Breast epithelium (tissue), 4 donors: ENCODE data around the gene HEPACAM2. TPM values are rescaled to one million over a fixed set of nuclear protein-coding genes. Genes with fewer than 3 reads are reported as not detected.

Experiments used
- DNase-seq, 2 donors: peaks; one replicate each; pipeline ENCODE4 v3.0.0-alpha.2; 2019; ENCODE audit warnings: low spot score in 2 of 2
- H3K27ac ChIP-seq, 2 donors: fragments of 200-600 bp; sonication (generic) in 1 of 2; one replicate each; pipeline ENCODE4 v1.5.1; 2016 to 2019; ENCODE audit warnings: mild to moderate bottlenecking in 1 of 2
- H3K27me3 ChIP-seq, 2 donors: fragments of 200-600 bp; sonication (generic) in 1 of 2; one replicate each; pipeline versions ENCODE4 v1.5.1 to v1.6.0; 2017 to 2019; ENCODE audit warnings: control low read depth in 1 of 2, mild to moderate bottlenecking in 1 of 2
- H3K36me3 ChIP-seq: fragments of 200-600 bp; one replicate; pipeline ENCODE4 v1.5.1; 2019
- H3K4me1 ChIP-seq, 2 donors: fragments of 200-600 bp; sonication (generic); one replicate each; pipeline ENCODE4 v1.5.1; 2016 to 2019; ENCODE audit warnings: control low read depth in 1 of 2
- H3K4me3 ChIP-seq, 3 donors: fragments of 200-600 bp; sonication (generic); 1 replicate in 2 of 3; 2 replicates in 1 of 3; pipeline ENCODE4 v1.5.1; 2016 to 2019; ENCODE audit warnings: mild to moderate bottlenecking in 3 of 3, moderate library complexity in 2 of 3
- H3K9me3 ChIP-seq, 2 donors: fragments of 200-600 bp; sonication (generic) in 1 of 2; one replicate each; pipeline ENCODE4 v1.5.1; 2016 to 2019; ENCODE audit warnings: control low read depth in 1 of 2
- CTCF ChIP-seq, 3 donors: fragments of 450-650 bp; IDR thresholded peaks; one replicate each; pipeline ENCODE4 v1.5.1; 2016 to 2017; ENCODE audit warnings: antibody characterized with exemption in 3 of 3, mild to moderate bottlenecking in 3 of 3, moderate library complexity in 3 of 3
- POLR2A ChIP-seq: fragments of 450-650 bp; IDR thresholded peaks from one replicate; pipeline ENCODE4 v1.6.1; 2016; ENCODE audit warnings: antibody characterized with exemption, mild to moderate bottlenecking, moderate library complexity
- POLR2AphosphoS5 ChIP-seq, 3 donors: sonication (generic); formaldehyde crosslinking; IDR thresholded peaks; one replicate each; pipeline ENCODE4 v1.6.1; 2017; ENCODE audit warnings: antibody characterized with exemption in 3 of 3
- intact Hi-C: fragments of 100-400 bp; cut with DNase I; formaldehyde crosslinking; loops from one replicate; pipeline ENCODE4 v1.15.1; 2023; ENCODE audit warnings: low total_unique reads
- total RNA-seq, 3 donors: library from RNA; depleted of rRNA; stranded (reverse); fragments of >200 nt; gene quantifications; one replicate each; pipeline ENCODE4 v1.1.0, GENCODE V29; 2016

Gene HEPACAM2
- total RNA-seq, 3 donors from 2014 or later, result 0.33 to 4.4 TPM; not detected in 1

- H3K9me3 ChIP-seq, result peaks cover 0 to 12% of the 10 kb centered on the region in 2 donors
- H3K4me1 ChIP-seq, result no peaks in the 10 kb centered on the region
- H3K27me3 ChIP-seq, result no peaks in the 10 kb centered on the region
- H3K27ac ChIP-seq, result no peak overlapping the region
- intact Hi-C loops, result no loop called here
- no peak for DNase-seq
- H3K36me3 ChIP-seq, result no peaks in the 10 kb centered on the region
- TF ChIP-seq POLR2A (no peak), CTCF (IDR thresholded peaks at IDR 0.05) (no peak), POLR2AphosphoS5 (IDR thresholded peaks at IDR 0.05) (no peak)
- no peak overlapping the region for H3K4me3 ChIP-seq
Measured at GRCh38 chr7:93145354-93145753, 80.9 kb downstream of the HEPACAM2 start.

GRCh38 chr7:93142127-93142526 is 84.1 kb downstream of the HEPACAM2 start:
- intact Hi-C loops, result no loop called here
- no peak overlapping the region for H3K4me3 ChIP-seq
- H3K9me3 ChIP-seq, result peaks cover 27 to 38% of the 10 kb centered on the region in 2 donors
- no peaks in the 10 kb centered on the region for H3K27me3 ChIP-seq
- no peak for TF ChIP-seq POLR2A
- no peak for TF ChIP-seq CTCF (IDR thresholded peaks at IDR 0.05)
- TF ChIP-seq POLR2AphosphoS5 (IDR thresholded peaks at IDR 0.05), result no peak
- H3K36me3 ChIP-seq, result peaks cover 11% of the 10 kb centered on the region
- no peaks in the 10 kb centered on the region for H3K4me1 ChIP-seq
- H3K27ac ChIP-seq, result no peak overlapping the region
- DNase-seq, result no peak

GRCh38 chr7:93140582-93141191 is 85.6 kb downstream of the HEPACAM2 start:
- no peak for DNase-seq
- TF ChIP-seq CTCF (IDR thresholded peaks at IDR 0.05) (no peak), POLR2AphosphoS5 (IDR thresholded peaks at IDR 0.05) (no peak), POLR2A (no peak)
- Histone ChIP-seq H3K9me3 (peaks cover 41 to 50% of the 10 kb centered on the region in 2 donors), H3K27me3 (no peaks in the 10 kb centered on the region), H3K4me1 (no peaks in the 10 kb centered on the region), H3K4me3 (no peak overlapping the region), H3K36me3 (peaks cover 14% of the 10 kb centered on the region), H3K27ac (no peak overlapping the region)
- intact Hi-C loops, result no loop called here

- H3K9me3 ChIP-seq, result peaks cover 62 to 70% of the 10 kb centered on the region in 2 donors
- H3K4me1 ChIP-seq, result no peaks in the 10 kb centered on the region
- H3K27ac ChIP-seq, result no peak overlapping the region
- H3K36me3 ChIP-seq, result peaks cover 21% of the 10 kb centered on the region
- TF ChIP-seq POLR2AphosphoS5 (IDR thresholded peaks at IDR 0.05) (no peak), CTCF (IDR thresholded peaks at IDR 0.05) (no peak), POLR2A (no peak)
- no peak overlapping the region for H3K4me3 ChIP-seq
- no peaks in the 10 kb centered on the region for H3K27me3 ChIP-seq
- DNase-seq, result no peak
- intact Hi-C loops, result no loop called here
Measured at GRCh38 chr7:93138576-93138975, 87.7 kb downstream of the HEPACAM2 start.

Other genes with a start within 250 kb of the HEPACAM2 start
- gene SAMD9, start 108.5 kb downstream of the HEPACAM2 start, total RNA-seq, result 1 to 10 TPM; 5.6 to 9.2 (median 7.9) TPM
- gene SAMD9L, start 78.1 kb downstream of the HEPACAM2 start, total RNA-seq, result 10 to 100 TPM in 1 of 3 donors, 1 to 10 TPM in 2; 7.5 to 10.5 (median 8.6) TPM
- gene VPS50, start 5.9 kb upstream of the HEPACAM2 start, total RNA-seq, result 10 to 100 TPM; 20.3 to 54.4 (median 24.6) TPM